HL-60 (cell line): ENCODE results near the gene RPS5.

Source experiments
- DNase-seq, 2 experiments: peaks; one replicate each; pipeline ENCODE4 v3.0.0-alpha.2; 2010 to 2020; ENCODE audit warnings: low read depth in 1 of 2, low spot score in 1 of 2
- H3K27ac ChIP-seq: fragments of 250-450 bp; sonication (Bioruptor Pico); replicated peaks from 2 replicates; pipeline ENCODE4 v1.5.1; 2020; ENCODE audit warnings: mild to moderate bottlenecking, moderate library complexity
- H3K27me3 ChIP-seq: fragments of 250-450 bp; sonication (Bioruptor Pico); 2 replicates; pipeline ENCODE4 v1.5.1; 2021; ENCODE audit warnings: mild to moderate bottlenecking, moderate library complexity; ENCODE audit not compliant: insufficient read depth, poor library complexity, severe bottlenecking
- H3K4me3 ChIP-seq: replicated peaks from 2 replicates; pipeline ENCODE4 v1.5.1; 2011; ENCODE audit warnings: mild to moderate bottlenecking, control low read depth, low read length; ENCODE audit not compliant: insufficient read depth
- CTCF ChIP-seq: IDR thresholded peaks from one replicate; pipeline ENCODE4 v1.5.1; 2011; ENCODE audit warnings: low read length, control low read depth, inconsistent platforms; ENCODE audit not compliant: insufficient read depth
- GABPA ChIP-seq: IDR thresholded peaks from 2 replicates; pipeline ENCODE4 v1.6.1; 2012; ENCODE audit warnings: low read depth
- POLR2AphosphoS5 ChIP-seq: IDR thresholded peaks from 2 replicates; pipeline ENCODE4 v1.6.1; 2012; ENCODE audit warnings: low read depth
- REST ChIP-seq: IDR thresholded peaks from 2 replicates; pipeline ENCODE4 v1.6.1; 2012; ENCODE audit warnings: low read depth; ENCODE audit not compliant: insufficient replicate concordance
- SPI1 ChIP-seq: IDR thresholded peaks from 2 replicates; pipeline ENCODE4 v1.6.1; 2012; ENCODE audit warnings: low read depth, mild to moderate bottlenecking, borderline replicate concordance

RPS5 gene

DNA sequence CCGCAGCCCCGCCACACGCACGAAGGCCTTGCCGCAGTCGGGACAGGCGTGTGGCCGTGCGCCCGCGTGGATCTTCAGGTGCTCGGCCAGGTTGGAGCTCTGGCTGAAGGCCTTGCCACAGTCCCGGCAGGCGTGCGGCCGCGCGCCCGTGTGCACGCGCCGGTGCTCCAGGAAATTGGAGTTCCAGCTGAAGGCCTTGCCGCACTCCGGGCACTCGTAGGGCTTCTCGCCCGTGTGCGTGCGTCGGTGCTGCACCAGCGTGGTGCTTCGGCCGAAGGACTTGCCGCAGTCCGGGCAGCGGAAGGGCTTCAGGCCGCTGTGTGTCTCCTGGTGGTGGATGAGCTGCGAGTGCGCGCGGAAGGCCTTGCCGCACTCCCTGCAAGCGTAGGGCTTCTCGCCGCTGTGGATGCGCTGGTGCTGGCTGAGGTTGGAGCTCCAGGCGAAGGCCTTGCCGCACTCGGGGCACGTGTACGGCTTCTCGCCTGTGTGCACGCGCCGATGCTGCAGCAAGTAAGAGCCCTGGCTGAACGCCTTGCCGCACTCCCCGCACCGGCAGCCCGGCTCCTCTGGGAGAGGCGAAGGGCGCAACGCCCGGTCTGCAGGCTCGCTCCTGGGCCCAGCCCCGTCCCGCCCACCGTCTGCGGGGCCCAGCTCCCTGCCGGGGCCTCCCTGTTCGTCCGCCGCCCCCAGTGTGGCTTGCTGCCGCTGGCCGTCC is 30.1 kb upstream of the RPS5 start:
- TF ChIP-seq SPI1, result no peak
- TF ChIP-seq CTCF, result no peak
- TF ChIP-seq POLR2AphosphoS5, result no peak
- no peak for TF ChIP-seq REST
- no peak for TF ChIP-seq GABPA
- Histone ChIP-seq H3K27me3 (no peaks in the 10 kb centered on the region), H3K4me3 (no peak overlapping the region), H3K27ac (no peak overlapping the region)
- no peak for DNase-seq

- no peak for DNase-seq
- Histone ChIP-seq H3K4me3 (no peak overlapping the region), H3K27me3 (no peaks in the 10 kb centered on the region), H3K27ac (no peak overlapping the region)
- TF ChIP-seq REST (no peak), CTCF (no peak), GABPA (no peak), SPI1 (no peak), POLR2AphosphoS5 (no peak)
These were observed 29.5 kb upstream of the RPS5 start for GRCh38 chr19:58357481-58358145.

GRCh38 chr19:58361900-58362271 is 25.2 kb upstream of the RPS5 start:
- H3K4me3 ChIP-seq, result peak overlapping the region; percentile 71
- TF ChIP-seq REST (no peak), GABPA (no peak), POLR2AphosphoS5 (no peak; the same call in 1 of the 2 replicates), SPI1 (no peak), CTCF (no peak)
- peak; percentile 56 to 58 for DNase-seq
- H3K27ac ChIP-seq, result peak overlapping the region; percentile 91
- H3K27me3 ChIP-seq, result no peaks in the 10 kb centered on the region
